HG03571 (cell line): ENCODE data around the gene SH3RF3.
"Not testable (repeated sequence)": the region's sequence is repeated elsewhere in the genome, so short reads cannot be mapped to it uniquely, and the experiment has no call there.

Source experiments
- ATAC-seq: cut with Tn5 transposase; IDR thresholded peaks from one replicate; pipeline ENCODE4 v1.9.1; 2021; ENCODE audit not compliant: unreplicated experiment

SH3RF3 gene

DNA sequence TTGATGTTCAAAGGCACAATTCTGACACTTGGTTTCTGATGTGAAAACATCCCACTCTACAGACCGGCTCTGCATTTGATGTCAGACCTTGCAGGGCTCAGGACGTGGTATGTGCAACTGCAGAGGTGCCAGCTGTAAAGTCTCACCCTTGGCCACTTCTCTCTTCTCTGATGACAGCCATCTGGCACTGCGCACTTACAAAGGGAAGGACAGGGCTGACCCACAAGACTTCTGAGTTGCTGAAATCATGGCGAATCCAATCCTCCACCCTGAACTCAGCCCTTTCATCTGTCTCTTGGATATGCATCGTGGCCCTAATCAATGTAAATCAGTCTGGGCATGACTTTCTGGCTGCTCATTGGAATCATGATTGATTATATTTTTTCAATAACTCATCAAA lies 402.2 kb downstream of the SH3RF3 start:
- ATAC-seq = no peak

DNA sequence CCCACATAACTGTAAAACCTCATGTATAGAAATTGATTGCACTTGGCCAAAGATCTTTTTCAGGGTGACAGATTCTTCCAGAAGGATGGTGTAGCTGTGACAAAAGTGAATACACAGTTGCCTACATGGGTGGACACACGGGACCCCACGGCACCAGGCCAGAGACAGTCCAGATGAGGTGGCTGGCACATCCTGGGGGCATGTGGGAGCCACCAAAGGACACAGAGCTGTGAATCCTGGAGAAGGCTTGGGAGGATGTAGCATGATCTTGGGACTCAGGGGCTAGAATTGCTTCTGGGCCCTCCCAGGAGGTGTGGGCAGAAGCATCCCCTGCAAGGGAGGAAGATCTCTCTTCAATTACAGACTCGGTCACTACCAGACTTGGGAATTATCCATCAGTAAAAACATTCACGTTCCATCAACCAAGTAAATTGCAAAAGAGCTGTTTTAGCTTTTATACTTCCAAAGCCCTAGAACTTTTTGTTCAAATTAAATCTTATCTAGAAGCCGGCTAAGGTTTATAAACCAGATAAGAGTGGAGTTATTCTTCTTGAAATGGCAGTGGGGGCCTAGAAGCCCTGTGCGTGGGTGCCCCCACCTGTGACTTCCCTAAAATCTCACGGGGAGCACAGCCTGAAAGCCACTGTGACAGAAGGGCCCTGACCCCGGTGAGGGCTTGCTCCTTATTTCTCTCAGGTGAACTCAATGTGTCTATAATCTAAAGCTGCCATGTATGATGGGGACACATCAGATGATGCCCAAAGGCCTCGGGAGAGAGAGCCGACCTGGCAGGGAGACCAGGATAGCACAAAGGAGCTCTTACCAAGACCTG lies 403.1 kb downstream of the SH3RF3 start:
- ATAC-seq = no peak

DNA sequence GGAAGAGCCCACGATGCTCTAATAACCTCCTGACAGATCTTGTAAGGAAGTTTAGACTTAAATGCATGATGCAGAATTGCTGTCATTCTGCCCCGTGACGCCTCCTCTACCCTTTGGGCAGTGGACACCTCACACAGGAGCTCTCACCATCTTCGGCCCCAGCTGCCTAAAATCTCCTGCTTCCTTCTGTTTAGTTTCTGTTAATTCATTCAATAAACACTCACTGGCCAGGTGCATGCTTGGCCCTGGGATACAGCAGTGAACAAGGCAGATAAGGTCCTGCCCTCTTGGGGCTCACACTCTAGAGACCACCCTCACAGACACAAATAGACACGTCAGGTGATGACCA lies 403.7 kb downstream of the SH3RF3 start:
- no peak for ATAC-seq

DNA sequence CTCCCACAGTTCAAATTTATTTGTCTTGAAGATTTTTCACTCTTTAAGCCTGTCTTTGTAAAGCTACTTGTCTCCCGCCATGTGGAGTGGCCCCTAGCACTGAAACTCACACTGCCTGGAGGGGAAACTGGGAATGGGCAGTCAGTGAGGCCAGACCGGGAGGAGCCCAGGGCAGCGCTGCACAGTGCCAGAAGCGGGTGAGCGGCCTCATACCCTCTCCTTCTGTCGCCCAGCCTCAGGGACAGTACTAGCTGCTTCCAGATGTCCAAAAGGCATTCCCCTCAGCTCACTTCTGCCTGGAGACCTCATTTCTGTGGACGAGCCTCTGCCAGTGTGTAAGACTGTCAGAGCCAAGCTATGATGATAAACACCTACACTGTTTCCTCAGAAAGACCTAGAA lies 404.8 kb downstream of the SH3RF3 start:
- ATAC-seq = no peak

DNA sequence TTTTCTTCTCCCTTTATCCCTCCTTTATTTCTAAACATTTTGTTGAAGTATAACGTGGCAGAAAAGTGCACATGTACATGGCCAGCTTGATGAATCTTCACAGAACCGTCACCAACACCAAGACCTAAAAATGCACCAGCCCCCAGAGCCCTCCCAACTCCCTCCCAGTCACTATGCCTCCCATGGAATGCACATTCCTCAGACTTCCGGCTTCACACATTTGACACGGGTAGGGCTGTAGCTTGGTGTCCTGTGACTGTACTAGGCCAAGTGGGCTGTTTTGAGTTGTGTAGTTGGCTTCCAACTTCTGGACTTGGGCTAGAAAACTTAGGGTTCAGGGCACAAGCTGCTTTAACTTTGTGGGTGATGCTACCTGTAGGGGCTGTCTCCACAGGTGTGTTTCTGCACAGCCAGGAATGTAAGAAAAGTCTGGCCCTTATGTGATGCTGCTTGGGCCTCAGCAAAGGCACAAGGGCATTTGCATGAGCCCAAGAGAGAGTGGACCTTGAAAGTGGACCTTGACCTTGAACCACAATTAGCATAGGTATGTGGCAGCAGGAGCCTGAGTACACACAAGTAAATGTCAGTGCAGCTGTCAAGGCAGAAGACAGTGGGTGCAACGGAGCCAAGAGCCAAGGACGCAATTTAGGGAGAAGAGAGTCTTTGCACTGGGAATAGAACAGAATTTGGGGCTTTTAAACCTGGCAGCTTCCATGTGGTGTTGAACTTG lies 406.4 kb downstream of the SH3RF3 start:
- ATAC-seq = no peak

DNA sequence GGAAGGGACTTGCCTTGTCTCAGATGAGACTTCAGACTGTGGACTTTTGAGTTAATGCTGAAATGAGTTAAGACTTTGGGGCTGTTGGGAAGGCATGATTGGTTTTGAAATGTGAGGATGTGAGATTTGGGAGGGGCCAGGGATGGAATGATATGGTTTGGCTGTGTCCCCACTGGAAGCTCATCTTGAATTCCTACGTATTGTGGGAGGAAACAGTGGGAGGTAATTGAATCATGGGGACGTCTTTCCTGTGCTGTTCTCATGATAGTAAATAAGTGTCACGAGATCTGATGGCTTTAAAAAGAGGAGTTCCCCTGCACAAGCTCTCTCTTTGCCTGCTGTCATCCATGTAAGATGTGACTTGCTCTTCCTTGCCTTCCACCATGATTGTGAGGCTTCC lies 407.6 kb downstream of the SH3RF3 start:
- not testable (repeated sequence) for ATAC-seq

DNA sequence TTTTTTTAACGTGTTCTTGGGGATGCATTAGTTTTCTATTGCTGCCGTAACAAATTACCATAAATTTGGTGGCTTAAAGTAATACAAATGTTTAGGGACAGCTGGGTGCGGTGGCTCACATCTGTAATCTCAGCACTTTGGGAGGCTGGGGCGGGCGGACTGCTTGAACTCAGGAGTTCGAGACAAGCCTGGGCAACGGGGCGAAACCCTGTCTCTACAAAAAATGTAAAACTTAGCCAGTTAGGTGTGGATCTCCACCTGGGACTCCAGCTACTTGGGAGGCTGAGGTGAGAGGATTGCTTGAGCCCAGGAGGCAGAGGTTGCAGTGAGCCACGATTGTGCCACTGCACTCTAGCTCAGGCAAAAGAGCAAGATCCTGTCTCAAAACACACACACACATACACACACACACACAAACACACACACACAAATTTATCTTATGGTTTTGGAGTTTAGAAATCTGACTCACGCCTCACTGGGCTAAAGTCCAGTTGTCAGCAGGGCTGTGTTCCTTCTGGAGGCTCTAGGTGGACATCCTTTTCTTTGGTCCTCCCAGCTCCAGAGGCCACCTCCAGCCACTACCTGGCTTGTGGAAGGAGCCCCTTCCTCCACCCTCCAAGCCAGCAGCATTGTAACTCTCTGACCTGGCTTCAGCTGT lies 408.7 kb downstream of the SH3RF3 start:
- ATAC-seq = no peak

DNA sequence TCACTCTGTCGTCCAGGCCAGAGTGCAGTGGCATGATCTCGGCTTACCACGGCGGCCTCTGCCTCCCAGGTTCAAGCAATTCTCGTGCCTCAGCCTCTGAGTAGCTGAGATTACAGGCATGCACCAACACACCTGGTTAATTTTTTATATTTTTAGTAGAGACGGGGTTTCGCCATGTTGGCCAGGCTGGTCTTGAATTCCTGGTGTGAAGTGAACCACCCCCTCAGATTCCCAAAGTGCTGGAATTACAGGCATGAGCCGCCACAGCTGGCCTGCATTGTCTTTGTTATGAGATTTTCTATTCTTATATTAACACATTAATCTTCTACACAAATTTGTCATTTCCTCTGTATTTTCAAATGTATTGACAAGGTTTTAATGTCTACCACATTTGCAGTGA lies 409.5 kb downstream of the SH3RF3 start:
- ATAC-seq = no peak

DNA sequence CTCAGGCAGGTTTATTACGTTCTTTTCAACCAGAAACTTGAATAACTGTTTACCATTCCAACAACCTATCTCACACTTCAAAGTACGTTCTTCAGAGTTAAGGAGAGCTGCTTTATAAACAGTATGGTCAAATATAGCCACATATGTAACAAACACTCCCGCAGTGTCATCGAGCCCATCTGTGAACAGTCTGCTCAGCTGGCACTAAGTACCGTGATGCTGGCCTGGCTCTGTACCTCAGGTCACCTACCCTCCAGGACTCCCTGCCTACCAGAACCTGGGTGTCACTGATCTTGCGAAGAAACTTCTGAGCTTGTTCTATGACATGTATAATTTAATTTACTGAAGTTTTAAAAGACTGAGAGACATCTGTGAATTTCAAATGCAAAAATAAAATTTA lies 413.4 kb downstream of the SH3RF3 start:
- ATAC-seq = no peak

DNA sequence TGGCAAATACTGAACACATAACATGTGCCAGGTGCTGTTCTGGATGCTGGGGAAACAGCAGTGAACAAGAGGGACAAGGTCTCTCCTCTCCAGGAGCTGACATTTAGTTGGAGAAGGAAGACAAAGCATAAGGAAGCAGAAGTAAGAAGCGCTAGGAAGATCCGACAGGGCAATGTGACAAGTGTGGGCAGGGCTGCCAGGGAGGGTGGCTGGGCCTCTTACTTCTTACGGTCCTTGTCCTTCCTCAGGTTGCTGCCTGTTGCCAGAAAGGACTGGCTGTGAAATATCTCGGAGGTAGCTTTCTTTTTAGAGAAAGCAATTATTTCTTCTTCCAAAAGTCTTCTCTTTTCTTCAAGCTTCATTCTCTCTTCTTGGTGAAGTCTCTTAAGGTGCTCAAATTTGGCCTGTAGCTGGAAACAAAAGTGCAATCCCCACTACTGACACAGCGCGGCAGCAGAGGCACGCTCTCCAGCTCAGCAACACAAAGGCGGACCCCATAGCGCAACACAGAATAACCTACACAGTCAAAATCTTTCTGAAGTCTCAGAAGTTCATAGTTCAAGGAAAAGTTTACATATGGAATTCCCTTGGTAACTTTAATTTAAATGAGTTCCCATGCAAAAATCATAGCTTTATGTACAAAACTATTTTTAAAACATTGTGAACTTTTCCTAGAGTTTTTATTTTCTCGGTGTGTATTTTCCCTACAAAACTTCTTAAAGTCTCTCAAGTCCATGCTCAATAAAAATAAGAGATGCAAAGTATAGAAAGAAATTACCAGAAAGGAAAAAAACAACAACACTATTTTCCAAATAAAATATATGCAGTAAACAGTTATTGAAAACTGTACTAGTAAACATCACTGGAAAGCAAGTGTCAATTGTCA lies 417.1 kb downstream of the SH3RF3 start:
- ATAC-seq = peak; percentile 59

DNA sequence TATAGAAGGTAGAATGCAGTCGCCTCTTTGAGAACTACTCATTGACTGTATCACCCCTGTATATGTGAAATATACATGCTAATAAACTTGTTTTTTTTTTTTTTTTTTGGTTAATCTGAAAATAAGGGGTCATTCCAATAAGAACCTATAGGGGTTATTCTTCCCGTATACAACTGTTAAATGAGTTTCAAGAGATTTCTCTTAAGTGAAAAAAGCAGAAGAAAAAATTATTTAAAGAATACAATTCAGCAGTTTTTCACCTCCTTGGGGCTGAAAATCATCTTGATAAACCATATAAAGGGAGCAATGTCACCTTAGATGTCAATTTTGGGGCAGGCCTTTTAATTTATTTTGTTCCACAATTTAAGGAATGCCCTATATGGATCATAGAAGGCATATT lies 418.3 kb downstream of the SH3RF3 start:
- ATAC-seq = no peak

DNA sequence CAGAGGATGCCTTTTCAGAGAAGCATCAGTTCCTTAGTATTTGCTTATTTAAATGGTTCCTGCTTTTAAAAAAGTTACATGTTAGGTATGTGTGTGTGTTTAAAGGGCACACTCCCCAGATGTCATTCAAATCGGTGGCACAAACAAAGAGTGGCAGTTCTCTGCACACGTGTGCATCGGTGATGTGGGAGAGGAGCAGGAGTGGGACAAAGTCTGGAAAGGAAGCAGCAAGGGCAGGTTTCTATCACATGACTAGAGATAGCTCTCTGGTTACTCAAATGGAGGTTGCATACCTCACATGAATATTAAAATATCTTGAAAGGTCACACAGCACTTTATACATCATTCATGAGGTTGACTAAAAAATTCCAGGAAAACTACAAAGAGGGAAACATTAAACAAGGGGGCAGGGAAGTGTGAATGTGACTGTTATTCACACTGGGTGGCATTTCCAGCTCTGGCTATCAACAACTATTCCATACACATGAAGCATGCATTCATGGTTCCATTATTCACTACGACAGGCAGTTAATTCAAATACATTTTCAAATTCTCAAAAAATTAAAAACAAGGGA lies 420.1 kb downstream of the SH3RF3 start:
- no peak for ATAC-seq
